ENCODE data around the gene TAL1. TPM values are rescaled to one million over a fixed set of nuclear protein-coding genes. Genes with fewer than 3 reads are reported as not detected.

Gene TAL1
- polyA plus RNA-seq, 3 donors, result 0.50 TPM; not detected in 2

DNA sequence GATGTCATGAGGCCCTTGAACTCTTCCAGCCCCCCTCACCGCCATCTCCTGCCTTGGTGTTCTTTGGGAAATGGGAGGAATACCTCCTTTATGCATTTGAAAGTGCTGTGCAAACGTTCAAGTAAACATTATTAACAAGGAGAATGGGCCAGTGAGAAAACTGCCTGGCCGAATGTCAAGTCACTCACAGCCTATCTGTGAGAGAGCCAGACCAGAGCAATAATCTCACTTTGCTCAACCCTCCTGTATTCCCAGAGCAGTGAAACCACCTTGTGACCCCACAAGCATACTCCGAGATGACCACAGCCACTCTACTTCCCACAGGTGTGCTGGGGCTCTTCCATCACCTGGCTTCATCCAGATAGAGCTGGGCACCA, 5.2 kb downstream of the TAL1 start:
- Histone ChIP-seq H3K4me1 (ENCODE audit: control insufficient read depth in 1 of 2, insufficient read depth in 2 of 2, low read length in 2 of 2) (peaks cover 19 to 24% of the 10 kb centered on the region in 2 donors), H3K4me2 (replicated peaks; ENCODE audit: extremely low read depth, low read length, poor library complexity, severe bottlenecking) (no peak overlapping the region), H4K20me1 (ENCODE audit: insufficient read depth, low read length) (peaks cover 5% of the 10 kb centered on the region), H3K4me3 (replicated peaks in 1 of 3; ENCODE audit: low read depth in 2 of 3, low read length in 3 of 3) (no peak overlapping the region), H3K9me3 (replicated peaks in 1 of 2; ENCODE audit: control insufficient read depth in 1 of 2, insufficient read depth in 1 of 2, low read length in 2 of 2) (peaks cover 0 to 30% of the 10 kb centered on the region in 2 donors), H3K9ac (ENCODE audit: insufficient read depth, low read length, poor library complexity, severe bottlenecking) (no peak overlapping the region), H3K79me2 (ENCODE audit: insufficient read depth, low read length) (no peaks in the 10 kb centered on the region), H3K27ac (ENCODE audit: low read depth in 1 of 2, low read length in 2 of 2) (no peak overlapping the region), H3K36me3 (replicated peaks in 1 of 2; ENCODE audit: control insufficient read depth in 1 of 2, insufficient read depth in 2 of 2, low read length in 2 of 2) (no peaks in the 10 kb centered on the region), H3K27me3 (ENCODE audit: control insufficient read depth in 2 of 2, insufficient read depth in 2 of 2, low read length in 2 of 2) (peaks cover 72 to 91% of the 10 kb centered on the region in 2 donors), H2AFZ (ENCODE audit: insufficient read depth, low read depth, low read length, poor library complexity, severe bottlenecking) (no peak overlapping the region)
- TF ChIP-seq, protein P1, sequence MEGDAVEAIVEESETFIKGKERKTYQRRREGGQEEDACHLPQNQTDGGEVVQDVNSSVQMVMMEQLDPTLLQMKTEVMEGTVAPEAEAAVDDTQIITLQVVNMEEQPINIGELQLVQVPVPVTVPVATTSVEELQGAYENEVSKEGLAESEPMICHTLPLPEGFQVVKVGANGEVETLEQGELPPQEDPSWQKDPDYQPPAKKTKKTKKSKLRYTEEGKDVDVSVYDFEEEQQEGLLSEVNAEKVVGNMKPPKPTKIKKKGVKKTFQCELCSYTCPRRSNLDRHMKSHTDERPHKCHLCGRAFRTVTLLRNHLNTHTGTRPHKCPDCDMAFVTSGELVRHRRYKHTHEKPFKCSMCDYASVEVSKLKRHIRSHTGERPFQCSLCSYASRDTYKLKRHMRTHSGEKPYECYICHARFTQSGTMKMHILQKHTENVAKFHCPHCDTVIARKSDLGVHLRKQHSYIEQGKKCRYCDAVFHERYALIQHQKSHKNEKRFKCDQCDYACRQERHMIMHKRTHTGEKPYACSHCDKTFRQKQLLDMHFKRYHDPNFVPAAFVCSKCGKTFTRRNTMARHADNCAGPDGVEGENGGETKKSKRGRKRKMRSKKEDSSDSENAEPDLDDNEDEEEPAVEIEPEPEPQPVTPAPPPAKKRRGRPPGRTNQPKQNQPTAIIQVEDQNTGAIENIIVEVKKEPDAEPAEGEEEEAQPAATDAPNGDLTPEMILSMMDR (IDR thresholded peaks at IDR 0.05), result no peak
- Mint-ChIP-seq H3K4me3 (peak overlapping the region in 1 of 2 donors; percentile 83), H3K36me3 (peaks cover 5 to 7% of the 10 kb centered on the region in 2 donors), H3K27ac (no peak overlapping the region), H3K4me1 (peaks cover 34% of the 10 kb centered on the region), H3K27me3 (ENCODE audit: low read depth in 3 of 3) (peaks cover 63 to 64% (median 64%) of the 10 kb centered on the region in 3 donors), H3K9me3 (peaks cover 0 to 31% (median 15%) of the 10 kb centered on the region in 7 donors)
- 78% methylated on average over 1 of the region's 4 CpGs for WGBS (ENCODE audit: insufficient coverage)
- intact Hi-C loops (cut with micrococcal nuclease), result loop anchor here in 1 of 2 donors (5.0 kb wide), 1 partner anchor 220 kb away; no protein-coding TSS in a partner anchor
- no peak for DNase-seq

DNA sequence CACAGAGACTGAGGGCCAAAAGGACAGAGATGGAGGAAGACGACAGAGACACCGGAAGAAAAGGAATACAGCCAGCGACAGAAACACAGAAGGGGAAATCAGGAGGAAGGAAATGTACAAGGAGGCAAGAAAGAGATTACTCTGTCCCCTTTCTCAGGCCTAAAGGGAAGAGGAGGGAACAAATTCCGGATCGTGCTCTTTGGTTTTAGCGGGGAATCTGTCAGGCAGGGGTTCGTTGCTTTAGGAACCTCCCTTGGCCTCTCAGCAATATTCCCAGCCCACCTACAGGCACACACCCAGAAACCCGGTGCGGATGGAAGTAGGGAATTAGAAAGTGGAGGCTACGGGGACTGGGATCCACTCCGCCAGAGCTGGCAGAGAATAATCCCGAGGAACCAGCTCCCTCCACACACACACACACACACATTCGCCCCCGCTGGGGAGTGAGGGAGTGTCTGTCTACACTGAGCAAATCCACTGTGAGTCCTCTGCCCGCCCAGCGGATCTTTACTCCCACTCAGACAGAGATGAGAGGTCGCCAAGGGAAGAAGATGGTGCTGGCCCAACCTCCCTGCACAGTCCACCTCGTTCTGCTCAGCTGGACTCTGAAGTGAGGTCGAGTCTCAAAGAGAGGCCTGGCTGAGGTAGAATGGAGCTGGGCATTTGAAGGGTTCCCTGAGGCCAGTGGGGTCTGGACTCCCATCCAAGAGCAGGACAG, 5.7 kb downstream of the TAL1 start:
- peaks cover 0 to 30% of the 10 kb centered on the region in 2 donors for H3K9me3 ChIP-seq (replicated peaks in 1 of 2; ENCODE audit: control insufficient read depth in 1 of 2, insufficient read depth in 1 of 2, low read length in 2 of 2)
- H3K4me1 ChIP-seq (ENCODE audit: control insufficient read depth in 1 of 2, insufficient read depth in 2 of 2, low read length in 2 of 2), result peaks cover 14 to 19% of the 10 kb centered on the region in 2 donors
- WGBS (ENCODE audit: insufficient coverage), result no CpG with 5 or more reads among the region's 19 CpGs
- no peak overlapping the region for H3K9ac ChIP-seq (ENCODE audit: insufficient read depth, low read length, poor library complexity, severe bottlenecking)
- TF ChIP-seq, protein P1 (IDR thresholded peaks at IDR 0.05), result no peak
- H3K36me3 Mint-ChIP-seq, result peaks cover under 1 to 3% of the 10 kb centered on the region in 2 donors
- H2AFZ ChIP-seq (ENCODE audit: insufficient read depth, low read depth, low read length, poor library complexity, severe bottlenecking), result no peak overlapping the region
- no peak overlapping the region for H3K27ac ChIP-seq (ENCODE audit: low read depth in 1 of 2, low read length in 2 of 2)
- H3K4me3 ChIP-seq (replicated peaks in 1 of 3; ENCODE audit: low read depth in 2 of 3, low read length in 3 of 3), result no peak overlapping the region
- no peak for DNase-seq
- H3K4me1 Mint-ChIP-seq, result peaks cover 29% of the 10 kb centered on the region
- no peaks in the 10 kb centered on the region for H3K79me2 ChIP-seq (ENCODE audit: insufficient read depth, low read length)
- intact Hi-C loops (cut with micrococcal nuclease), result loop anchor here in 1 of 2 donors (5.0 kb wide), 1 partner anchor 221 kb away; no protein-coding TSS in a partner anchor
- H3K4me3 Mint-ChIP-seq, result peak overlapping the region; percentile 45 to 83
- H3K27me3 Mint-ChIP-seq (ENCODE audit: low read depth in 3 of 3), result peaks cover 57 to 62% (median 60%) of the 10 kb centered on the region in 3 donors
- H3K27me3 ChIP-seq (ENCODE audit: control insufficient read depth in 2 of 2, insufficient read depth in 2 of 2, low read length in 2 of 2), result peaks cover 72 to 86% of the 10 kb centered on the region in 2 donors
- H3K36me3 ChIP-seq (replicated peaks in 1 of 2; ENCODE audit: control insufficient read depth in 1 of 2, insufficient read depth in 2 of 2, low read length in 2 of 2), result no peaks in the 10 kb centered on the region
- peak overlapping the region; percentile 47 for H3K4me2 ChIP-seq (replicated peaks; ENCODE audit: extremely low read depth, low read length, poor library complexity, severe bottlenecking)
- H4K20me1 ChIP-seq (ENCODE audit: insufficient read depth, low read length), result peaks cover 5% of the 10 kb centered on the region
- H3K9me3 Mint-ChIP-seq, result peaks cover 0 to 26% (median 11%) of the 10 kb centered on the region in 7 donors
- H3K27ac Mint-ChIP-seq, result no peak overlapping the region
